Heart right ventricle (tissue), 16 donors: ENCODE measurements around the gene CIAO2B. TPM values are rescaled to one million over a fixed set of nuclear protein-coding genes. Genes with fewer than 3 reads are reported as not detected.
"Not testable (repeated sequence)": the region's sequence is repeated elsewhere in the genome, so short reads cannot be mapped to it uniquely, and the experiment has no call there.

Experiments
- ATAC-seq, 8 donors: fragments of 200-7000 bp; cut with Tn5 transposase; one replicate each; pipeline ENCODE4 v1.9.1; 2020; ENCODE audit warnings: mild to moderate bottlenecking in 8 of 8, moderate library complexity in 8 of 8, moderate number of reproducible peaks in 1 of 8
- DNase-seq, 2 donors: peaks; one replicate each; pipeline ENCODE4 v3.0.0-alpha.2; 2020
- H3K27ac ChIP-seq, 10 donors: fragments of 200-600 bp; sonication (generic) in 2 of 10; one replicate each; pipeline versions ENCODE4 v1.5.0 to v1.8.0; 2020 to 2022; ENCODE audit warnings: mild to moderate bottlenecking in 3 of 10
- H3K27me3 ChIP-seq, 7 donors: fragments of 200-600 bp; one replicate each; pipeline ENCODE4 v1.8.0; 2021 to 2022; ENCODE audit warnings: mild to moderate bottlenecking in 2 of 7
- H3K36me3 ChIP-seq, 9 donors: fragments of 200-600 bp; sonication (generic) in 1 of 9; one replicate each; pipeline versions ENCODE4 v1.5.0 to v1.8.0; 2020 to 2022; ENCODE audit warnings: mild to moderate bottlenecking in 2 of 9
- H3K4me1 ChIP-seq, 9 donors: fragments of 200-600 bp; sonication (generic) in 1 of 9; one replicate each; pipeline versions ENCODE4 v1.5.0 to v1.8.0; 2020 to 2022; ENCODE audit warnings: mild to moderate bottlenecking in 4 of 9
- H3K4me3 ChIP-seq, 10 donors: fragments of 200-600 bp; sonication (generic) in 2 of 10; one replicate each; pipeline versions ENCODE4 v1.5.0 to v1.8.0; 2020 to 2022; ENCODE audit warnings: mild to moderate bottlenecking in 7 of 10, moderate library complexity in 2 of 10
- H3K9me3 ChIP-seq, 11 donors: fragments of 200-600 bp in 10 of 11; sonication (generic) in 2 of 11; one replicate each; pipeline versions ENCODE4 v1.5.0 to v1.8.0; 2013 to 2022; ENCODE audit warnings: mild to moderate bottlenecking in 2 of 11, control low read depth in 1 of 11, moderate library complexity in 1 of 11
- WGBS, 2 donors: extraction: QIAGEN DNeasy Blood & Tissue Kit; methylation state at CpG; one replicate each; pipeline ENCODE4 v1.1.7; 2013; ENCODE audit warnings: inconsistent platforms in 1 of 2; 5-methylcytosine and 5-hydroxymethylcytosine counted together
- intact Hi-C, 10 donors: fragments of 100-400 bp; cut with DNase I; formaldehyde crosslinking; loops; one replicate each; pipeline versions ENCODE4 v1.11.1 to v1.14.2; 2022
- polyA plus RNA-seq, 2 donors: library from polyadenylated mRNA; stranded (reverse); fragments of 200-250 nt; gene quantifications; one replicate each; pipeline ENCODE4 v1.2.3, GENCODE V29; 2013
- total RNA-seq, 10 donors: library from RNA; stranded (reverse); fragmentation: NEBNext Ultra II Directional in 3 of 10; extraction: Animal tissue kit (Norgen Biotek cat#: 25700) in 3 of 10; gene quantifications; one replicate each; pipeline versions ENCODE4 v1.2.1 to v1.2.4, GENCODE V29; 2021 to 2023
- TF ChIP-seq, protein P1 (sequence below), 9 donors: fragments of 200-600 bp; sonication (generic) in 2 of 9; IDR thresholded peaks; one replicate each; pipeline versions ENCODE4 v1.5.0 to v1.8.0; 2021 to 2022; ENCODE audit warnings: antibody characterized with exemption in 9 of 9, mild to moderate bottlenecking in 5 of 9, moderate library complexity in 1 of 9
- donor health status: Arrhythmogenic right ventricular cardiomyopathy.
- donor health status: ischemic (EF 13 %, LVEDD 7.1; RV severe dilation, severe dysfunction).
- donor health status: healthy with polysubstance abuse.
- donor health status: DM: no; HTN: yes; CAD: no.
- donor health status: DM: no; HTN: no; CAD: no.
- donor health status: ischemic (EF 25% LVEDD 6.9; RV normal size, moderate dysfunction).
- donor health status: ischemic (EF 25% LVEDD 5.7; RV mildly dilated, moderate dysfunction).
- donor health status: healthy.
- donor health status: DM: yes; HTN: yes; CAD: no.
- donor health status: Ischemic cardiomyopathy.
- donor health status: ischemic (EF 35%, LVEDD 5.7; RV mildly dilated, moderate dysfunction).
- donor health status: nonischemic (EF 11% LVEDD 7.7; RV severe dilation, severe dysfunction).
- donor health status: DM: yes; HTN: yes; CAD: no.
- donor health status: PGD.
- donor health status: ischemic (EF 29% LVEDD 5.4; RV normal size, mild dysfunction).
- donor health status: nonischemic (EF 23%, LVEDD 6.1; RV moderate dilation, normal function).

Gene CIAO2B
- total and polyA plus RNA-seq, 12 donors: 103 to 743 (median 115) TPM

DNA sequence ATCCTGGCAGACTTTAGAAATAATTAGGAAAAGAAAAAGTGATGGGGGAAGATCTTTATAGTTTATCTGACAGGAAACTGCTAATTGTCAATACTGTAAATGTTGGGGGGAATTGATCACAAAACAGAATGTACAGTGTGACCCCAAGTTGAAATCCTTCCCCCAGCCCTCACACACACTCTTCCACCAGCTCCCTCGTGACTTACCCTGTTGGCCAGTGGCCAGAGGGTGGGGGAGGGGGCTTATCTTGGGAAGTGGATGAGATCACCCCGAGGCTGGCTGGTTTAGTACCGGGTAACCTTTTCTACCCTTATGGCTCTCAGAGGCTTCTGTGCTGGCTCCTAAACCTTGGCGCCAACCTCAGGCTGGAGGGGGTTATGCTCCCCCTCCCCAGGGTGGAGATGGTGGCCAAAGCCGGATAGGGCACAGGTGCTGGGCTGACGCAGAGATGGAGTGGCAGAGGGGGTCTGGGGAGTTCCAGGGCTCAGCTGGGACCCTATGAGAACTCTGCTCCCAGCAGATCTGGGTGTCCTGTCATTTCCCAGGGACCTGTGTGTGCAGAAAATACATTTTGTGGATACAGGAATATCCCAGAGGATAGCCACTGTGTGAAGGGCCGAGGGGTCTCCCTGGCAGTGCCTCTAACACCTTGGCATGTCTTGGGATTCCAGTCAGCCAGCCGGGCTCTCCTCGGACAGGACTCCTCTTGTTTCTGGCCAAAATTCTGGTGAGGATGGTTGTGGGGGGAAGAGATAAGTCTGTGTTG is 34.1 kb downstream of the CIAO2B start:
- WGBS, 2 donors: 11 to 20% methylated on average over 9 of the region's 9 CpGs
- intact Hi-C loops: loop anchor here in 6 of 10 donors (2.0 to 10.0 kb wide), 4 partner anchors 29 to 55 kb away; partner anchors contain the start of gene CIAO2B (in 3 of the 6)
- peak; percentile 6 to 41 (median 20) for ATAC-seq
- Histone ChIP-seq H3K4me1 (peaks cover 23 to 84% (median 58%) of the 10 kb centered on the region in 9 donors), H3K36me3 (no peaks in the 10 kb centered on the region), H3K4me3 (no peak overlapping the region), H3K27ac (peak overlapping the region; percentile 72 to 99 (median 94)), H3K9me3 (no peaks in the 10 kb centered on the region), H3K27me3 (no peaks in the 10 kb centered on the region)
- TF ChIP-seq, protein P1, sequence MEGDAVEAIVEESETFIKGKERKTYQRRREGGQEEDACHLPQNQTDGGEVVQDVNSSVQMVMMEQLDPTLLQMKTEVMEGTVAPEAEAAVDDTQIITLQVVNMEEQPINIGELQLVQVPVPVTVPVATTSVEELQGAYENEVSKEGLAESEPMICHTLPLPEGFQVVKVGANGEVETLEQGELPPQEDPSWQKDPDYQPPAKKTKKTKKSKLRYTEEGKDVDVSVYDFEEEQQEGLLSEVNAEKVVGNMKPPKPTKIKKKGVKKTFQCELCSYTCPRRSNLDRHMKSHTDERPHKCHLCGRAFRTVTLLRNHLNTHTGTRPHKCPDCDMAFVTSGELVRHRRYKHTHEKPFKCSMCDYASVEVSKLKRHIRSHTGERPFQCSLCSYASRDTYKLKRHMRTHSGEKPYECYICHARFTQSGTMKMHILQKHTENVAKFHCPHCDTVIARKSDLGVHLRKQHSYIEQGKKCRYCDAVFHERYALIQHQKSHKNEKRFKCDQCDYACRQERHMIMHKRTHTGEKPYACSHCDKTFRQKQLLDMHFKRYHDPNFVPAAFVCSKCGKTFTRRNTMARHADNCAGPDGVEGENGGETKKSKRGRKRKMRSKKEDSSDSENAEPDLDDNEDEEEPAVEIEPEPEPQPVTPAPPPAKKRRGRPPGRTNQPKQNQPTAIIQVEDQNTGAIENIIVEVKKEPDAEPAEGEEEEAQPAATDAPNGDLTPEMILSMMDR (IDR thresholded peaks at IDR 0.05): no peak
- DNase-seq: peak; percentile 81 to 83

DNA sequence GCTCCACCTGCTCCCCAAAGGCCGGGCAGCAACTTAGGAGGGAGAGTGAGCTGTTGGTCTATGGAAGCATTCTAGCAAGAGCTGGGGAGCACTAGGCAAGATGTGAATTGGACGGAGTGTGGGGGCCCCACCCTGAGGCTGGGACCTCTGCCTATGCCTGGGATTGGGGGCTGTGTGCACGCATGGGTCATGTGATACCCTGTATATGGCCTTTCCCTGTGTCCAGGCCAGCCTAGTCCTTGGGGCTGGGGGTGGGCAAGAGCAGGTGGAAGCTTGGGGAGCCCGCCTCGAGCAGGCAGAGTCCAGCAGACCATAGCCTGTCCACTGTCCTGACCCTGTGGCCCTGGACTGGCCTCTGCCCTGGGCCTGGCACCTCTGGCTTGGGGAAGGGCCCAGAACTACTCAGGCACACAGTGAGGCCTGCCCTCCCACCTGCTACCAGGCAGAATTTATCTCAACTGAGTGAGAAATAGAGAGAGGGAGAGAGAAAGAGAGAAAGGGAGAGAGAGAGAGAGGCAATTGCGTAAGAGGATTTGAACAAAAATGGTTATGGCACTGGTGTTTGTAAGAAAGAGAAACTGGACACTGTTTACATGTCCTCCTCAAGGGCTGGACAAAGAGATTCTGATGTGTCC is 34.8 kb downstream of the CIAO2B start:
- no peaks in the 10 kb centered on the region for H3K9me3 ChIP-seq
- H3K4me1 ChIP-seq: peaks cover 23 to 80% (median 54%) of the 10 kb centered on the region in 9 donors
- H3K27me3 ChIP-seq: no peaks in the 10 kb centered on the region
- 69 to 71% methylated on average over 6 of the region's 6 CpGs for WGBS, 2 donors
- ATAC-seq (no peak), DNase-seq (no peak)
- no peak overlapping the region for H3K4me3 ChIP-seq
- no peaks in the 10 kb centered on the region for H3K36me3 ChIP-seq
- TF ChIP-seq, protein P1 (IDR thresholded peaks at IDR 0.05): no peak
- peak overlapping the region; percentile 72 to 99 (median 94) for H3K27ac ChIP-seq
- intact Hi-C loops: loop anchor here in 5 of 10 donors (5.0 to 10.0 kb wide), 3 partner anchors 33 to 55 kb away; partner anchors contain the start of gene CIAO2B (in 3 of the 5)

DNA sequence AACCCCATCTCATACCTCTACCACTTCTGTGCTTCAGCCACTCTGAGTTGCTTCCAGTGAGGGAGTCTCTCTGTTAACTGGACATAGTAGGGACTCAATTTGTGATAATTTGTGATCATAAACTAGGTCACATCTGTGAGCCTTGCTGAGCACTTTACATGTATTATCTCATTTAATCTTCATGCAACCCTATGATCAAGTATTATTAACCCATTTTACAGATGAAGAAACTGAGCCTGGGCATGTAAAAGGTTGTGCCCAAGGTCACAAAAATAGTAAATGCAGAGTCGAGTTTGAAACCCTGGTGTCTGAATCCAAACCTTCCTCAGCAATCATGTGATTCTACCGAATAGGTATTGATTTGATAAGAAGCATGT is 35.3 kb downstream of the CIAO2B start:
- intact Hi-C loops: loop anchor here in 5 of 10 donors (5.0 to 10.0 kb wide), 3 partner anchors 33 to 56 kb away; partner anchors contain the start of gene CIAO2B (in 3 of the 5)
- no peaks in the 10 kb centered on the region for H3K9me3 ChIP-seq
- H3K36me3 ChIP-seq: no peaks in the 10 kb centered on the region
- TF ChIP-seq, protein P1 (IDR thresholded peaks at IDR 0.05): no peak
- DNase-seq: no peak
- peaks cover 20 to 75% (median 49%) of the 10 kb centered on the region in 9 donors for H3K4me1 ChIP-seq
- WGBS, 2 donors: 75 to 82% methylated on average over 2 of the region's 2 CpGs
- H3K27me3 ChIP-seq: no peaks in the 10 kb centered on the region
- H3K27ac ChIP-seq: peak overlapping the region; percentile 72 to 99 (median 94)
- no peak overlapping the region for H3K4me3 ChIP-seq
- no peak for ATAC-seq

DNA sequence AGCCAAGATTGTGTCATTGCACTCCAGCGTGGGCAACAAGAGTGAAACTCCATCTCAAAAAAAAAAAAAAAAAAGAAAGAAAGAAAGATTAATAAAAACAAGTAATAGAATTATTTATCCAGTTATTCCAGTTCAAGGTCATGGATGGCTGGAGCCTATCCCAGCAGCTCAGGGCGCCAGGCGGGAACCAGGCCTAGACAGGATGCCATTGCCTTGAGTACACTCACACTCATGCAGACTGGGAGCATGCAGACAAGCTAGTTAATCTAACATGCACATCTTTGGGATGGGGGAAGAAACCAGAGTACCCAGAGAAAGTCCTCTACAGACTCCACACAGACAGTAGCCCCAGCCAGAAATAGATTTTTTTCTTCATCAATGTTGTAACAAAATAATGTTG is 36.0 kb downstream of the CIAO2B start:
- H3K4me3 ChIP-seq: no peak overlapping the region
- H3K4me1 ChIP-seq: peaks cover 19 to 68% (median 47%) of the 10 kb centered on the region in 9 donors
- ATAC-seq: no peak
- TF ChIP-seq, protein P1 (IDR thresholded peaks at IDR 0.05): no peak
- intact Hi-C loops: loop anchor here in 5 of 10 donors (5.0 to 10.0 kb wide), 3 partner anchors 34 to 57 kb away; partner anchors contain the start of gene CIAO2B (in 3 of the 5)
- H3K27ac ChIP-seq: peak overlapping the region in 8 of 10 donors; percentile 31 to 99 (median 95)
- no peaks in the 10 kb centered on the region for H3K9me3 ChIP-seq
- no peak for DNase-seq
- no peaks in the 10 kb centered on the region for H3K27me3 ChIP-seq
- 52 to 54% methylated on average over 3 of the region's 3 CpGs for WGBS, 2 donors
- no peaks in the 10 kb centered on the region for H3K36me3 ChIP-seq

DNA sequence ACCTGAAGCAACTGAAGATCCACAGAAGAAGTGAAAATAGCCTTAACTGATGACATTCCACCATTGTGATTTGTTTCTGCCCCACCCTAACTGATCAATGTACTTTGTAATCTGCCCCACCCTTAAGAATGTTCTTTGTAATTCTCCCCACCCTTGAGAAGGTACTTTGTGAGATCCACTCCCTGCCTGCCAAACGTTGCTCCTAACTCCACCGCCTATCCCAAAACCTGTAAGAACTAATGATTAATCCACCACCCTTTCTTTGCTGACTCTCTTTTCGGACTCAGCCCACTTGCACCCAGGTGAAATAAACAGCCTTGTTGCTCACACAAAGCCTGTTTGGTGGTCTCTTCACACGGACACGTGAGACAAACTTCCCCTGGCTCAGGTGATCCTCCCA is 37.5 kb downstream of the CIAO2B start:
- WGBS, 2 donors: 83 to 85% methylated on average over 5 of the region's 5 CpGs
- not testable (repeated sequence) for H3K27ac ChIP-seq, ATAC-seq, H3K27me3 ChIP-seq, H3K4me3 ChIP-seq, H3K36me3 ChIP-seq, DNase-seq, H3K9me3 ChIP-seq
- peaks cover 16 to 55% (median 37%) of the 10 kb centered on the region in 9 donors for H3K4me1 ChIP-seq
- intact Hi-C loops: loop anchor here in 6 of 10 donors (2.0 to 10.0 kb wide), 4 partner anchors 32 to 58 kb away; partner anchors contain the start of gene CIAO2B (in 3 of the 6)
